GM19455 (cell line): ENCODE data around the gene TRAPPC11.

Experiments used
- ATAC-seq: cut with Tn5 transposase; IDR thresholded peaks from one replicate; pipeline ENCODE4 v1.9.1; 2021; ENCODE audit not compliant: unreplicated experiment

The TRAPPC11 gene

GRCh38 chr4:183636923-183637322 is 22.2 kb upstream of the TRAPPC11 start:
- ATAC-seq: no peak

- no peak for ATAC-seq
Observed at GRCh38 chr4:183637461-183637860, 21.6 kb upstream of the TRAPPC11 start.

GRCh38 chr4:183638436-183638835 is 20.7 kb upstream of the TRAPPC11 start:
- no peak for ATAC-seq

GRCh38 chr4:183639291-183639690 is 19.8 kb upstream of the TRAPPC11 start:
- ATAC-seq: no peak

- ATAC-seq: no peak
Observed at GRCh38 chr4:183645326-183645725, 13.8 kb upstream of the TRAPPC11 start.

- no peak for ATAC-seq
Observed at GRCh38 chr4:183657564-183657963, 1.5 kb upstream of the TRAPPC11 start.

GRCh38 chr4:183658362-183659028 is 598 bp upstream of the TRAPPC11 start:
- peak; percentile 38 for ATAC-seq

- ATAC-seq: no peak
Observed at GRCh38 chr4:183659872-183660242, 764 bp downstream of the TRAPPC11 start.

- ATAC-seq: no peak
Observed at GRCh38 chr4:183666088-183666487, 7.0 kb downstream of the TRAPPC11 start.

GRCh38 chr4:183670251-183670650 is 11.2 kb downstream of the TRAPPC11 start:
- no peak for ATAC-seq

- no peak for ATAC-seq
Observed at GRCh38 chr4:183670960-183671555, 12.0 kb downstream of the TRAPPC11 start.

- no peak for ATAC-seq
Observed at GRCh38 chr4:183674153-183674552, 15.1 kb downstream of the TRAPPC11 start.

GRCh38 chr4:183675625-183676024 is 16.5 kb downstream of the TRAPPC11 start:
- ATAC-seq: no peak

GRCh38 chr4:183681119-183681518 is 22.0 kb downstream of the TRAPPC11 start:
- ATAC-seq: no peak

- no peak for ATAC-seq
Observed at GRCh38 chr4:183686461-183686860, 27.4 kb downstream of the TRAPPC11 start.

- ATAC-seq: no peak
Observed at GRCh38 chr4:183688216-183688615, 29.1 kb downstream of the TRAPPC11 start.

GRCh38 chr4:183691006-183691405 is 31.9 kb downstream of the TRAPPC11 start:
- no peak for ATAC-seq

GRCh38 chr4:183691897-183692296 is 32.8 kb downstream of the TRAPPC11 start:
- no peak for ATAC-seq

- no peak for ATAC-seq
Observed at GRCh38 chr4:183698909-183699308, 39.8 kb downstream of the TRAPPC11 start.

GRCh38 chr4:183700407-183700806 is 41.3 kb downstream of the TRAPPC11 start:
- ATAC-seq: no peak

GRCh38 chr4:183702492-183702891 is 43.4 kb downstream of the TRAPPC11 start:
- ATAC-seq: no peak

- ATAC-seq: no peak
Observed at GRCh38 chr4:183714626-183715025, 55.5 kb downstream of the TRAPPC11 start.

- no peak for ATAC-seq
Observed at GRCh38 chr4:183716302-183716701, 57.2 kb downstream of the TRAPPC11 start.
